ENCODE data around the gene CHPT1. TPM values are rescaled to one million over a fixed set of nuclear protein-coding genes. Genes with fewer than 3 reads are reported as not detected.

CHPT1 gene
- 10 to 100 TPM in 1 of 3 donors, 1 to 10 TPM in 2; 3.9 to 23.6 (median 7.3) TPM for total RNA-seq
- total RNA-seq (2013): 42.0 TPM

DNA sequence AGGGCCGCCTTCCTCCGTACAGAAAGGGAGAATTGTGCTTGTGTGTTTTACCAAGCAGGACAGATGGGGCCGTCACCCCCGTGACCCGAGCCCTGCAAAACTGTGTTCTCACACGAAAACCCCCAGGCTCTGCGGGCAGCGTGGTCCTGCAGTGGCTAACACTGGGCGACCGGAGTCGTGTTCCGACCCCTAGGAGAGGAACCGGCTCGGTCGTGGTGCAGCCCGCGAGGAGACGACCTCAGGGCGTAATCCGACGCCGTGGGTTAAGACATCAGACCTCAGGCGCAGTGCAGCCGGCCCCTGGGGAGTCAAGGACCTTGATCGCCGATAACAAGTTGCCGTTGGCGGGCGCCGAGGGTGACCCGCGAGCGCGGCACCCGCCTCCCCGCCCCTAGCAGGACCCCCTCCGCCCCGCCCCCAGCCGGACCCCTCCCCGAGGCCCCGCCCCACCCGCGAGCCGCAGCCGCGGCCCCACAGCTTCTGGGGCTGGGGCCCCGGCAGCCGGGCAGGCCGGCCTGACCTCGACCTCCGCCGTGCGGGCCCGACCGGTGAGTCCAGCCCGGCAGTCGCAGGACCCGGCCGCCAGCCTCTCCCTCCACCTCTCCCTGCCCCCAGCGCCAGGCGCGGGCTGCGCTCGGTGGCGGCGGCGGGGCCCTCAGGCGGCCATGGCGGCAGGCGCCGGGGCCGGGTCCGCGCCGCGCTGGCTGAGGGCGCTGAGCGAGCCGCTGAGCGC lies at the start of gene CHPT1:
TSS of gene CHPT1 (plus strand) at position 444 of the 733 bp plus-strand sequence. CDS start at position 666, 222 bp downstream.
- peak; percentile 76 to 80 (median 79) for ATAC-seq
- Histone ChIP-seq H3K4me1 (ENCODE audit: control insufficient read depth, insufficient read depth, low read length) (peaks cover 18% of the 10 kb centered on the region), H3K27ac (ENCODE audit: low read length) (peak within 1 kb of the TSS; percentile 65), H3K36me3 (ENCODE audit: control insufficient read depth, insufficient read depth, low read length) (no peaks in the 10 kb centered on the region), H3K4me3 (ENCODE audit: low read length) (peak within 1 kb of the TSS; percentile 77), H3K9me3 (ENCODE audit: control insufficient read depth, insufficient read depth, low read length) (no peaks in the 10 kb centered on the region), H3K27me3 (ENCODE audit: control insufficient read depth, insufficient read depth, low read length) (no peaks in the 10 kb centered on the region)
- WGBS (ENCODE audit: insufficient coverage): under 1% methylated on average over 80 of the region's 80 CpGs
- intact Hi-C loops (cut with micrococcal nuclease): no loop called here
- peak; percentile 44 to 73 for DNase-seq
- Mint-ChIP-seq H3K9me3 (no peaks in the 10 kb centered on the region), H3K4me1 (peaks cover 16 to 18% of the 10 kb centered on the region in 2 donors), H3K27ac (peak within 1 kb of the TSS in 1 of 2 donors; percentile 75), H3K27me3 (ENCODE audit: low read depth in 2 of 2) (peaks cover 0 to 10% of the 10 kb centered on the region in 2 donors), H3K36me3 (no peaks in the 10 kb centered on the region), H3K4me3 (peak within 1 kb of the TSS; percentile 92)
- TF ChIP-seq, protein P1, sequence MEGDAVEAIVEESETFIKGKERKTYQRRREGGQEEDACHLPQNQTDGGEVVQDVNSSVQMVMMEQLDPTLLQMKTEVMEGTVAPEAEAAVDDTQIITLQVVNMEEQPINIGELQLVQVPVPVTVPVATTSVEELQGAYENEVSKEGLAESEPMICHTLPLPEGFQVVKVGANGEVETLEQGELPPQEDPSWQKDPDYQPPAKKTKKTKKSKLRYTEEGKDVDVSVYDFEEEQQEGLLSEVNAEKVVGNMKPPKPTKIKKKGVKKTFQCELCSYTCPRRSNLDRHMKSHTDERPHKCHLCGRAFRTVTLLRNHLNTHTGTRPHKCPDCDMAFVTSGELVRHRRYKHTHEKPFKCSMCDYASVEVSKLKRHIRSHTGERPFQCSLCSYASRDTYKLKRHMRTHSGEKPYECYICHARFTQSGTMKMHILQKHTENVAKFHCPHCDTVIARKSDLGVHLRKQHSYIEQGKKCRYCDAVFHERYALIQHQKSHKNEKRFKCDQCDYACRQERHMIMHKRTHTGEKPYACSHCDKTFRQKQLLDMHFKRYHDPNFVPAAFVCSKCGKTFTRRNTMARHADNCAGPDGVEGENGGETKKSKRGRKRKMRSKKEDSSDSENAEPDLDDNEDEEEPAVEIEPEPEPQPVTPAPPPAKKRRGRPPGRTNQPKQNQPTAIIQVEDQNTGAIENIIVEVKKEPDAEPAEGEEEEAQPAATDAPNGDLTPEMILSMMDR (IDR thresholded peaks at IDR 0.05): no peak

DNA sequence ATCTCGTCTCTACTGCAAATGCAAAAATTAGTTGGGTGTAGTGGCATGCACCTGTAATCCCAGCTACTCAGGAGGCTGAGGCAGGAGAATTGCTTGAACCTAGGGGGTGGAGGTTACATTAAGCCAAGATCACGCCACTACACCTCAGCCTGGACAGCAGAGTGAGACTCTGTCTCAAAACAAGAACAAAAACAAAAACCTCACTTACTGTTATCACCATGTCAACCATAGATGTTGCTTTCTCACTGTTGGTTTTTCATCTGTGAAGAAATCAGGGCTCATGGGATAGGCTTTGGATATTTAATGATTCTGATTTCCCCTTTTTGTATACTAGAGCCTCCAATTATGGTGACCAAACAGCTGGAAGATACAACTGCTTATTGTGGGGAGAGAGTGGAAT lies 49.7 kb upstream of the CHPT1 start:
- Mint-ChIP-seq H3K4me1 (no peaks in the 10 kb centered on the region), H3K4me3 (no peak overlapping the region), H3K27me3 (ENCODE audit: low read depth in 2 of 2) (peaks cover 13 to 47% of the 10 kb centered on the region in 2 donors), H3K9me3 (no peaks in the 10 kb centered on the region), H3K27ac (no peak overlapping the region), H3K36me3 (no peaks in the 10 kb centered on the region)
- H3K27ac ChIP-seq (ENCODE audit: low read length): no peak overlapping the region
- intact Hi-C loops (cut with micrococcal nuclease): no loop called here
- no peak overlapping the region for H3K4me3 ChIP-seq (ENCODE audit: low read length)
- H3K27me3 ChIP-seq (ENCODE audit: control insufficient read depth, insufficient read depth, low read length): peaks cover 1% of the 10 kb centered on the region
- DNase-seq (no peak), ATAC-seq (no peak)
- 94% methylated on average over 1 of the region's 2 CpGs for WGBS (ENCODE audit: insufficient coverage)
- H3K9me3 ChIP-seq (ENCODE audit: control insufficient read depth, insufficient read depth, low read length): no peaks in the 10 kb centered on the region
- TF ChIP-seq, protein P1 (IDR thresholded peaks at IDR 0.05): no peak
- no peaks in the 10 kb centered on the region for H3K4me1 ChIP-seq (ENCODE audit: control insufficient read depth, insufficient read depth, low read length)
- no peaks in the 10 kb centered on the region for H3K36me3 ChIP-seq (ENCODE audit: control insufficient read depth, insufficient read depth, low read length)

DNA sequence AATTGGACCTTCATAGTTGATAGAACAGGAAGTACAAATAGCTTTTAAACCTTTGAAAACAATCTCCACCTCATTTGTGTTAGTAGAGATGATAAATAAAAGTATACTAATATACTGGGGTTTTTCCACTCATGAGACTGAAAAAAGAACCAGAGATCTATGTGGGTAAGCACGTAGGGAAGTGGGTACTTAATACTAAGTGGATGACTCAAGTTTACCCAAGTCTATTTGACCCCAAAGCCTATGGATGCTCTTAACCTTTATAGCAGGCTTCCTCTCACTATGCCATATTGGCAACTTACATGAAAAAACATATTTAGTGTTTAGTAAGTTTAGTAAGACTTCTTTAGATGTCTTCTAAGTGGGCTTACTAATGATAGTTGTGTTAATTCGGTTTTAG lies 49.2 kb upstream of the CHPT1 start:
- Histone ChIP-seq H3K9me3 (ENCODE audit: control insufficient read depth, insufficient read depth, low read length) (no peaks in the 10 kb centered on the region), H3K4me1 (ENCODE audit: control insufficient read depth, insufficient read depth, low read length) (no peaks in the 10 kb centered on the region), H3K27ac (ENCODE audit: low read length) (no peak overlapping the region), H3K36me3 (ENCODE audit: control insufficient read depth, insufficient read depth, low read length) (no peaks in the 10 kb centered on the region), H3K4me3 (ENCODE audit: low read length) (no peak overlapping the region), H3K27me3 (ENCODE audit: control insufficient read depth, insufficient read depth, low read length) (no peaks in the 10 kb centered on the region)
- Mint-ChIP-seq H3K9me3 (no peaks in the 10 kb centered on the region), H3K27me3 (ENCODE audit: low read depth in 2 of 2) (peaks cover 10 to 45% of the 10 kb centered on the region in 2 donors), H3K27ac (no peak overlapping the region), H3K4me3 (no peak overlapping the region), H3K4me1 (no peaks in the 10 kb centered on the region), H3K36me3 (no peaks in the 10 kb centered on the region)
- TF ChIP-seq, protein P1 (IDR thresholded peaks at IDR 0.05): no peak
- 100% methylated on average over 1 of the region's 2 CpGs for WGBS (ENCODE audit: insufficient coverage)
- intact Hi-C loops (cut with micrococcal nuclease): no loop called here
- DNase-seq (no peak), ATAC-seq (no peak)

Measured in natural killer cell (primary cell).